Calu3 (cell line): Measurements from ENCODE around the gene MYO18B. TPM values are rescaled to one million over a fixed set of nuclear protein-coding genes. Genes with fewer than 3 reads are reported as not detected.
"Not testable (repeated sequence)": the region's sequence is repeated elsewhere in the genome, so short reads cannot be mapped to it uniquely, and the experiment has no call there.

ENCODE experiments used
- BruUV-seq: library from RNA; stranded (reverse); fragments of 400-500 nt; replicated peaks from 2 replicates; lab custom pipeline; 2021; lab: Mats Ljungman, UMichigan
- CTCF ChIA-PET: fragments of 300-600 bp; sonication (Branson Sonifier 250); formaldehyde crosslinking; loops from one replicate; lab custom pipeline; 2022; ENCODE audit warnings: antibody characterized with exemption; lab: Charles Lee
- DNase-seq: peaks from one replicate; pipeline ENCODE4 v3.0.0; 2022
- H3K27ac Mint-ChIP-seq: one replicate; pipeline ENCODE4 v1.8.0; 2022; ENCODE audit warnings: mixed read lengths; ENCODE audit not compliant: unreplicated experiment
- H3K27me3 Mint-ChIP-seq: one replicate; pipeline ENCODE4 v1.8.0; 2022; ENCODE audit warnings: mixed read lengths; ENCODE audit not compliant: unreplicated experiment
- H3K36me3 Mint-ChIP-seq: one replicate; pipeline ENCODE4 v1.8.0; 2022; ENCODE audit warnings: mild to moderate bottlenecking, moderate library complexity, mixed read lengths; ENCODE audit not compliant: insufficient read depth, unreplicated experiment
- H3K4me1 Mint-ChIP-seq: one replicate; pipeline ENCODE4 v1.8.0; 2022; ENCODE audit warnings: mild to moderate bottlenecking, low read depth, mixed read lengths; ENCODE audit not compliant: unreplicated experiment
- H3K4me3 Mint-ChIP-seq: one replicate; pipeline ENCODE4 v1.8.0; 2022; ENCODE audit warnings: mild to moderate bottlenecking, low read depth, moderate library complexity, mixed read lengths; ENCODE audit not compliant: unreplicated experiment
- H3K9me3 Mint-ChIP-seq: one replicate; pipeline ENCODE4 v1.8.0; 2022; ENCODE audit warnings: low read depth, mixed read lengths; ENCODE audit not compliant: unreplicated experiment
- intact Hi-C: fragments of 100-400 bp; cut with micrococcal nuclease; formaldehyde crosslinking; loops from one replicate; pipeline ENCODE4 v1.10.0; 2022; ENCODE audit not compliant: unreplicated experiment
- total RNA-seq: library from RNA; stranded (reverse); gene quantifications from 2 replicates; pipeline ENCODE4 v1.2.3, GENCODE V29; 2022
- TF ChIP-seq, protein P1 (sequence below): fragments of 200-600 bp; IDR thresholded peaks from one replicate; pipeline ENCODE4 v1.8.0; 2022; ENCODE audit warnings: antibody characterized with exemption; ENCODE audit not compliant: unreplicated experiment

MYO18B gene
- total RNA-seq, 1 experiment from 2014 or later, result 0.59 TPM

DNA sequence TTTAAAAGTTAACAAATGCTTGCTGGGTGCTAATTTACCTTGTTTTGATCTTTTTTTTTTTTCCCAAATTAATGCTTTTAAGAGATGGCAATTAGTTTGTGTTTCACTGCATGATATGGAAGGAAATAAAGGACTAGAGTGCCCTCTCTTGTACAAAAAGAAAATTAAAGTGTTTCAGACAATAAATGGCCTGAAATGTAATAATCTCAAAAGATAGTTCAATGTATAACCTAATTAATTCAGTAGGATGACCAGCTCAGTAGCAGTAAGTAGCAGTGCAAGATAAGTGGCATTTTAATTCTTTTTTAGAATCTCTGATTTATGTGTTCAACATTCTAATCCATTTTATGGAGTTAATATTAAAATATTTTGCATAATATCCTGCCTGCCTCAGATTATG, 39.9 kb upstream of the MYO18B start:
- DNase-seq, result no peak
- TF ChIP-seq, protein P1, sequence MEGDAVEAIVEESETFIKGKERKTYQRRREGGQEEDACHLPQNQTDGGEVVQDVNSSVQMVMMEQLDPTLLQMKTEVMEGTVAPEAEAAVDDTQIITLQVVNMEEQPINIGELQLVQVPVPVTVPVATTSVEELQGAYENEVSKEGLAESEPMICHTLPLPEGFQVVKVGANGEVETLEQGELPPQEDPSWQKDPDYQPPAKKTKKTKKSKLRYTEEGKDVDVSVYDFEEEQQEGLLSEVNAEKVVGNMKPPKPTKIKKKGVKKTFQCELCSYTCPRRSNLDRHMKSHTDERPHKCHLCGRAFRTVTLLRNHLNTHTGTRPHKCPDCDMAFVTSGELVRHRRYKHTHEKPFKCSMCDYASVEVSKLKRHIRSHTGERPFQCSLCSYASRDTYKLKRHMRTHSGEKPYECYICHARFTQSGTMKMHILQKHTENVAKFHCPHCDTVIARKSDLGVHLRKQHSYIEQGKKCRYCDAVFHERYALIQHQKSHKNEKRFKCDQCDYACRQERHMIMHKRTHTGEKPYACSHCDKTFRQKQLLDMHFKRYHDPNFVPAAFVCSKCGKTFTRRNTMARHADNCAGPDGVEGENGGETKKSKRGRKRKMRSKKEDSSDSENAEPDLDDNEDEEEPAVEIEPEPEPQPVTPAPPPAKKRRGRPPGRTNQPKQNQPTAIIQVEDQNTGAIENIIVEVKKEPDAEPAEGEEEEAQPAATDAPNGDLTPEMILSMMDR, result no peak
- no peak overlapping the region for H3K4me3 Mint-ChIP-seq
- no peaks in the 10 kb centered on the region for H3K9me3 Mint-ChIP-seq
- no peaks in the 10 kb centered on the region for H3K27me3 Mint-ChIP-seq
- no peak overlapping the region for H3K27ac Mint-ChIP-seq
- CTCF ChIA-PET, result interaction anchor here (0.5 to 1.6 kb wide), 2 partner anchors 70 to 239 kb away, joined by 4 to 6 read pairs; no protein-coding TSS in a partner anchor
- no peaks in the 10 kb centered on the region for H3K36me3 Mint-ChIP-seq
- no TSS peak for BruUV-seq
- no peaks in the 10 kb centered on the region for H3K4me1 Mint-ChIP-seq
- intact Hi-C loops, result loop anchor here (5.0 kb wide), 2 partner anchors 70 to 135 kb away; no protein-coding TSS in a partner anchor

DNA sequence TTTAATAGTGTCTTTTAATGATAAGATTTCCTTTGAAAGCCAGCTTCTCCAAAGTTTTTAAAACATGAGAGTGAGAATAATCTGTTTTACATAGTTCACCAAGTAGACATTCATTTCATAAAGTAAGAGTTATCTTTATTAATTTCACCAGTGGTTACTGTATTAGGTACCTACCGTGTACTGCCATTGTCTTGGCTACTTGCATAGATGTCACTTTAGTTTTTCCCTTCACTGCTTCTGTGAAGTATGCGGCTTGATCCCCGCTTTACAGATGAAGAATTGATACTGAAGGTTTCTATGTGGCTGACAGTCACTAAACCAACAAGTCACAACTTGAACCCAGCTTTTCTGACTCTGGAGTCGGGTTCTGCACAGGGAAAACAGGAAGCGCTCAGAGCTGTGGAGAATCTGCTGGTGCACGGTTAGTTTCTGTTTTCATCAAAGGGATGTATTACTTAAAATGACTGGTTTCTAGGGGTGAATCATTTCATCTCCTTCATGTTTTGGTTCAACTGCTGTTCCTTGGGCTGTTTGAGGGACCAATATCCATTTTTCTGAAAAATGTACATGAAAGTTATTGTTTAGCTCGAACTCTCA, 39.3 kb upstream of the MYO18B start:
- Mint-ChIP-seq H3K9me3 (no peaks in the 10 kb centered on the region), H3K36me3 (no peaks in the 10 kb centered on the region), H3K4me3 (no peak overlapping the region), H3K4me1 (no peaks in the 10 kb centered on the region), H3K27ac (no peak overlapping the region), H3K27me3 (no peaks in the 10 kb centered on the region)
- intact Hi-C loops, result loop anchor here (5.0 kb wide), 2 partner anchors 70 to 135 kb away; no protein-coding TSS in a partner anchor
- no peak for DNase-seq
- TF ChIP-seq, protein P1, result no peak
- no TSS peak for BruUV-seq
- CTCF ChIA-PET, result interaction anchor here (0.5 kb wide), 1 partner anchor 69 kb away, joined by 4 read pairs; no protein-coding TSS in a partner anchor

DNA sequence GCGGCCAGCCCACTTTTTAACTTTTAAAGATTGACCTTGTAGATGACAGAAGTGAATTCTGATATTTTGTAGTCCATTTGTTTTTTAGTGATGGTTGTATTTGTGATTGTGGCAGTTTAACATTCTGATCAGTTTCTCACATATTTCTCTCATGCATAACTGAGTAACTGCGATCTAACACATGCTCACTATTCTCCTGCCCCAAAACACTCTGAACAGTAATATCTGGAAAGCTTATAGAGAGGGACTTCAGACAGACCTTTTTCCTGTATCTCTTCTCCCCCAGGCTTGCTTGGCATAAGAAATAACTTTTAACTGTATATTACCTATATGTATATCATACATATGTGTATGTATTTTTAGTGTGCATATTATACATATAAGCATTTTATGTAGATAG, 37.3 kb upstream of the MYO18B start:
- H3K4me1 Mint-ChIP-seq, result no peaks in the 10 kb centered on the region
- H3K27ac Mint-ChIP-seq, result no peak overlapping the region
- H3K27me3 Mint-ChIP-seq, result no peaks in the 10 kb centered on the region
- H3K9me3 Mint-ChIP-seq, result no peaks in the 10 kb centered on the region
- no peak for DNase-seq
- TF ChIP-seq, protein P1, result no peak
- no peak overlapping the region for H3K4me3 Mint-ChIP-seq
- CTCF ChIA-PET, result no interaction called here
- no TSS peak for BruUV-seq
- intact Hi-C loops, result loop anchor here (5.0 kb wide), 2 partner anchors 68 to 137 kb away; no protein-coding TSS in a partner anchor
- H3K36me3 Mint-ChIP-seq, result no peaks in the 10 kb centered on the region

DNA sequence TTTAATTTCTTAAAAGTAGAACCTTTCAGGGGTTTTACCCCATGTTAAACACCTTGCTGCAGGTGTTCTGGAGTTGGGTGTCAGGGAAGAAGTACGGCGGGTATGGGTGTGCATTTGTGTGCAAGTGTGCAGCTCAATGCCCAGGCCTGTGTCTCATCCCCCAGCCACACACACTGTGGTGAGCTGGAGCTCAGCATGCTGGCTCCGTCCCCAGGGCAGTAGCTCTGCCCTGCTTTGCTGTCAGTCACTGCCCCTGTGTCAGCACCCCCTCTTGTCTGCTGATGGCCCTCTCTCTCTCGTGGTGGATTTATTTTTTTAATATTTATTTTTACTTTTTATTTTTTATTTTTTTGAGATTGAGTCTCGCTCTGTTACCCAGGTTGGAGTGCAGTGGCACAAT, 35.8 kb upstream of the MYO18B start:
- H3K27me3 Mint-ChIP-seq, result no peaks in the 10 kb centered on the region
- no peak for DNase-seq
- no peak overlapping the region for H3K4me3 Mint-ChIP-seq
- H3K4me1 Mint-ChIP-seq, result no peaks in the 10 kb centered on the region
- TF ChIP-seq, protein P1, result no peak
- no peaks in the 10 kb centered on the region for H3K36me3 Mint-ChIP-seq
- no TSS peak for BruUV-seq
- no peaks in the 10 kb centered on the region for H3K9me3 Mint-ChIP-seq
- intact Hi-C loops, result no loop called here
- CTCF ChIA-PET, result no interaction called here
- no peak overlapping the region for H3K27ac Mint-ChIP-seq

GRCh38 chr22:25708430-25708829, 33.6 kb upstream of the MYO18B start:
- BruUV-seq, intact Hi-C loops, H3K27ac Mint-ChIP-seq, H3K4me3 Mint-ChIP-seq, H3K27me3 Mint-ChIP-seq, H3K4me1 Mint-ChIP-seq, H3K36me3 Mint-ChIP-seq, DNase-seq, H3K9me3 Mint-ChIP-seq: not testable (repeated sequence)
- CTCF ChIA-PET, result interaction anchor here (0.6 kb wide), 1 partner anchor 266 kb away, joined by 3 read pairs; no protein-coding TSS in a partner anchor
